HepG2 (cell line): Measurements from ENCODE around the gene EFEMP2. TPM values are rescaled to one million over a fixed set of nuclear protein-coding genes. Genes with fewer than 3 reads are reported as not detected.

Source experiments
- ARID4A ChIP-seq: sonication (generic); formaldehyde crosslinking; IDR thresholded peaks from 2 replicates; pipeline ENCODE4 v1.5.0; 2020; ENCODE audit warnings: mild to moderate bottlenecking, missing genetic modification reagents, borderline replicate concordance
- CBX1 ChIP-seq: IDR thresholded peaks from one replicate; pipeline ENCODE4 v1.6.1; 2016; ENCODE audit warnings: antibody characterized with exemption, low read depth
- CBX5 ChIP-seq: sonication (generic); formaldehyde crosslinking; IDR thresholded peaks from 2 replicates; pipeline ENCODE4 v1.4.0; 2020; ENCODE audit warnings: missing genetic modification reagents, borderline replicate concordance
- KLF12 ChIP-seq: sonication (generic); formaldehyde crosslinking; IDR thresholded peaks from 2 replicates; pipeline ENCODE4 v1.4.0; 2020; ENCODE audit warnings: missing genetic modification reagents, borderline replicate concordance
- POGK ChIP-seq: sonication (generic); formaldehyde crosslinking; conservative IDR thresholded peaks from 2 replicates; pipeline ENCODE4 v1.8.0; 2022; ENCODE audit warnings: mild to moderate bottlenecking, moderate library complexity, missing genetic modification reagents
- SAP130 ChIP-seq: IDR thresholded peaks from 2 replicates; pipeline ENCODE4 v1.6.1; 2016; ENCODE audit warnings: low read depth
- ZNF281 ChIP-seq: sonication (generic); formaldehyde crosslinking; IDR thresholded peaks from 2 replicates; pipeline ENCODE4 v1.4.0; 2020; ENCODE audit warnings: missing genetic modification reagents, borderline replicate concordance
- ZNF547 ChIP-seq: sonication (generic); formaldehyde crosslinking; IDR thresholded peaks from 2 replicates; pipeline ENCODE4 v1.5.1; 2020; ENCODE audit warnings: mild to moderate bottlenecking, missing genetic modification reagents
- ZNF850 ChIP-seq: sonication (generic); formaldehyde crosslinking; conservative IDR thresholded peaks from 2 replicates; pipeline ENCODE4 v1.9.0; 2021; ENCODE audit warnings: mild to moderate bottlenecking, missing genetic modification reagents
- polyA plus RNA-seq, 8 experiments: library from polyadenylated mRNA; depleted of rRNA in 3 of 8; stranded (reverse) in 7 of 8; unstranded in 1 of 8; fragments of >200 nt; fragmentation: Illumina TruSeq in 4 of 8; extraction: Trizol in 4 of 8; gene quantifications; 2 replicates each; pipeline versions ENCODE4 v1.2.1 to v1.2.3, GENCODE V29; 2011 to 2016; ENCODE audit warnings: low read depth in 4 of 8, missing spikeins in 1 of 8, mixed read lengths in 1 of 8; ENCODE audit not compliant: insufficient read depth in 1 of 8
- total RNA-seq, 5 experiments: library from RNA; depleted of rRNA; stranded (reverse); fragments of >200 nt; fragmentation: Illumina TruSeq; extraction: Trizol; gene quantifications; 2 replicates each; pipeline ENCODE4 v1.2.3, GENCODE V29; 2016; ENCODE audit warnings: low read depth in 1 of 5
- TF ChIP-seq, protein P1 (sequence below): sonication (generic); formaldehyde crosslinking; IDR thresholded peaks from 2 replicates; pipeline ENCODE4 v1.5.1; 2020; ENCODE audit warnings: mild to moderate bottlenecking, missing genetic modification reagents, moderate library complexity
- TF ChIP-seq, protein P2 (sequence below): sonication (generic); formaldehyde crosslinking; IDR thresholded peaks from 2 replicates; pipeline ENCODE4 v1.4.0; 2020; ENCODE audit warnings: missing genetic modification reagents
- TF ChIP-seq, protein P3 (sequence below): sonication (generic); formaldehyde crosslinking; IDR thresholded peaks from 2 replicates; pipeline ENCODE4 v1.4.0; 2020; ENCODE audit warnings: missing genetic modification reagents

EFEMP2 gene
- total and polyA plus RNA-seq, 2 of the 13 experiments (the other 11 are each of a cell fraction or from before 2014, with no cell fraction given): 7.4 to 29.7 TPM

- TF ChIP-seq ARID4A (CRISPR knock-in tag) (peak; percentile 69; the same call in 1 of the 2 replicates), KLF12 (CRISPR knock-in tag) (0 out of 2 replicates have a peak, but pooled peaks have one; percentile 42), CBX5 (peak; percentile 72; the same call in 1 of the 2 replicates), POGK (0 out of 2 replicates have a peak, but pooled peaks have one; percentile 33), ZNF547 (CRISPR knock-in tag) (peak; percentile 60), SAP130 (CRISPR knock-in tag) (peak; percentile 75; the same call in 1 of the 2 replicates), ZNF850 (CRISPR knock-in tag) (no peak), CBX1 (peak; percentile 29), ZNF281 (CRISPR knock-in tag) (peak; percentile 65)
- TF ChIP-seq, protein P1, sequence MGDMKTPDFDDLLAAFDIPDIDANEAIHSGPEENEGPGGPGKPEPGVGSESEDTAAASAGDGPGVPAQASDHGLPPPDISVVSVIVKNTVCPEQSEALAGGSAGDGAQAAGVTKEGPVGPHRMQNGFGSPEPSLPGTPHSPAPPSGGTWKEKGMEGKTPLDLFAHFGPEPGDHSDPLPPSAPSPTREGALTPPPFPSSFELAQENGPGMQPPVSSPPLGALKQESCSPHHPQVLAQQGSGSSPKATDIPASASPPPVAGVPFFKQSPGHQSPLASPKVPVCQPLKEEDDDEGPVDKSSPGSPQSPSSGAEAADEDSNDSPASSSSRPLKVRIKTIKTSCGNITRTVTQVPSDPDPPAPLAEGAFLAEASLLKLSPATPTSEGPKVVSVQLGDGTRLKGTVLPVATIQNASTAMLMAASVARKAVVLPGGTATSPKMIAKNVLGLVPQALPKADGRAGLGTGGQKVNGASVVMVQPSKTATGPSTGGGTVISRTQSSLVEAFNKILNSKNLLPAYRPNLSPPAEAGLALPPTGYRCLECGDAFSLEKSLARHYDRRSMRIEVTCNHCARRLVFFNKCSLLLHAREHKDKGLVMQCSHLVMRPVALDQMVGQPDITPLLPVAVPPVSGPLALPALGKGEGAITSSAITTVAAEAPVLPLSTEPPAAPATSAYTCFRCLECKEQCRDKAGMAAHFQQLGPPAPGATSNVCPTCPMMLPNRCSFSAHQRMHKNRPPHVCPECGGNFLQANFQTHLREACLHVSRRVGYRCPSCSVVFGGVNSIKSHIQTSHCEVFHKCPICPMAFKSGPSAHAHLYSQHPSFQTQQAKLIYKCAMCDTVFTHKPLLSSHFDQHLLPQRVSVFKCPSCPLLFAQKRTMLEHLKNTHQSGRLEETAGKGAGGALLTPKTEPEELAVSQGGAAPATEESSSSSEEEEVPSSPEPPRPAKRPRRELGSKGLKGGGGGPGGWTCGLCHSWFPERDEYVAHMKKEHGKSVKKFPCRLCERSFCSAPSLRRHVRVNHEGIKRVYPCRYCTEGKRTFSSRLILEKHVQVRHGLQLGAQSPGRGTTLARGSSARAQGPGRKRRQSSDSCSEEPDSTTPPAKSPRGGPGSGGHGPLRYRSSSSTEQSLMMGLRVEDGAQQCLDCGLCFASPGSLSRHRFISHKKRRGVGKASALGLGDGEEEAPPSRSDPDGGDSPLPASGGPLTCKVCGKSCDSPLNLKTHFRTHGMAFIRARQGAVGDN (CRISPR knock-in tag): peak; percentile 70
- TF ChIP-seq, protein P2, sequence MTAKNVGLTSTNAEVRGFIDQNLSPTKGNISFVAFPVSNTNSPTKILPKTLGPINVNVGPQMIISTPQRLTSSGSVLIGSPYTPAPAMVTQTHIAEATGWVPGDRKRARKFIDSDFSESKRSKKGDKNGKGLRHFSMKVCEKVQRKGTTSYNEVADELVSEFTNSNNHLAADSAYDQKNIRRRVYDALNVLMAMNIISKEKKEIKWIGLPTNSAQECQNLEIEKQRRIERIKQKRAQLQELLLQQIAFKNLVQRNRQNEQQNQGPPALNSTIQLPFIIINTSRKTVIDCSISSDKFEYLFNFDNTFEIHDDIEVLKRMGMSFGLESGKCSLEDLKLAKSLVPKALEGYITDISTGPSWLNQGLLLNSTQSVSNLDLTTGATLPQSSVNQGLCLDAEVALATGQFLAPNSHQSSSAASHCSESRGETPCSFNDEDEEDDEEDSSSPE (CRISPR knock-in tag): peak; percentile 77
- TF ChIP-seq, protein P3, sequence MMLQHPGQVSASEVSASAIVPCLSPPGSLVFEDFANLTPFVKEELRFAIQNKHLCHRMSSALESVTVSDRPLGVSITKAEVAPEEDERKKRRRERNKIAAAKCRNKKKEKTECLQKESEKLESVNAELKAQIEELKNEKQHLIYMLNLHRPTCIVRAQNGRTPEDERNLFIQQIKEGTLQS (CRISPR knock-in tag): 0 out of 2 replicates have a peak, but pooled peaks have one; percentile 10
Measured at GRCh38 chr11:65817835-65818680, 54.5 kb downstream of the EFEMP2 start (continued).
